Measurements from ENCODE around the gene SLC25A48. TPM values are rescaled to one million over a fixed set of nuclear protein-coding genes. Genes with fewer than 3 reads are reported as not detected.

The SLC25A48 gene
- total and polyA plus RNA-seq, 3 donors from 2014 or later: 0.71 to 1.8 (median 1.4) TPM

- no peak for DNase-seq
- intact Hi-C loops (cut with DNase I; ENCODE audit: low total_unique reads): no loop called here
- TF ChIP-seq CTCF (IDR thresholded peaks at IDR 0.05): no peak
- TF ChIP-seq POLR2A (IDR thresholded peaks at IDR 0.05): no peak
- Histone ChIP-seq H3K27ac (no peak overlapping the region), H3K9me3 (no peaks in the 10 kb centered on the region), H3K27me3 (no peaks in the 10 kb centered on the region), H3K36me3 (ENCODE audit: low read depth, missing control alignments) (no peaks in the 10 kb centered on the region), H3K4me3 (no peak overlapping the region), H3K4me1 (no peaks in the 10 kb centered on the region)
- 82 to 83% methylated on average over 1 to 12 of the region's 12 CpGs for WGBS, 2 donors
Observed at GRCh38 chr5:135825373-135826220, 8.9 kb upstream of the SLC25A48 start.

- Histone ChIP-seq H3K4me1 (no peaks in the 10 kb centered on the region), H3K27ac (no peak overlapping the region), H3K4me3 (no peak overlapping the region), H3K9me3 (no peaks in the 10 kb centered on the region), H3K36me3 (ENCODE audit: low read depth, missing control alignments) (no peaks in the 10 kb centered on the region), H3K27me3 (no peaks in the 10 kb centered on the region)
- DNase-seq: no peak
- 89 to 94% methylated on average over 2 to 3 of the region's 3 CpGs for WGBS, 2 donors
- TF ChIP-seq CTCF (IDR thresholded peaks at IDR 0.05): no peak
- TF ChIP-seq POLR2A (IDR thresholded peaks at IDR 0.05): no peak
- intact Hi-C loops (cut with DNase I; ENCODE audit: low total_unique reads): no loop called here
Observed at GRCh38 chr5:135826221-135826525, 8.3 kb upstream of the SLC25A48 start.

GRCh38 chr5:135826994-135827671, 7.3 kb upstream of the SLC25A48 start:
- no peaks in the 10 kb centered on the region for H3K27me3 ChIP-seq
- no peak overlapping the region for H3K4me3 ChIP-seq
- TF ChIP-seq CTCF (IDR thresholded peaks at IDR 0.05): no peak
- no peak for TF ChIP-seq POLR2A (IDR thresholded peaks at IDR 0.05)
- no peaks in the 10 kb centered on the region for H3K4me1 ChIP-seq
- no peak overlapping the region for H3K27ac ChIP-seq
- no peaks in the 10 kb centered on the region for H3K36me3 ChIP-seq (ENCODE audit: low read depth, missing control alignments)
- no peaks in the 10 kb centered on the region for H3K9me3 ChIP-seq
- DNase-seq: no peak
- intact Hi-C loops (cut with DNase I; ENCODE audit: low total_unique reads): no loop called here
- 83 to 86% methylated on average over 8 of the region's 8 CpGs for WGBS, 2 donors

GRCh38 chr5:135827965-135828781, 6.3 kb upstream of the SLC25A48 start:
- 71 to 86% methylated on average over 9 to 10 of the region's 10 CpGs for WGBS, 2 donors
- intact Hi-C loops (cut with DNase I; ENCODE audit: low total_unique reads): no loop called here
- Histone ChIP-seq H3K4me3 (no peak overlapping the region), H3K9me3 (no peaks in the 10 kb centered on the region), H3K27me3 (no peaks in the 10 kb centered on the region), H3K4me1 (no peaks in the 10 kb centered on the region), H3K36me3 (ENCODE audit: low read depth, missing control alignments) (no peaks in the 10 kb centered on the region), H3K27ac (no peak overlapping the region)
- DNase-seq: no peak
- TF ChIP-seq POLR2A (IDR thresholded peaks at IDR 0.05) (no peak), CTCF (IDR thresholded peaks at IDR 0.05) (no peak)
